Activated naive CD8-positive, alpha-beta T cell treated with anti-CD3 and anti-CD28 coated beads, Interleukin-2, amount 10 ng/mL, durations not matched to agents 7 days and 5 days (primary cell): ENCODE measurements around the gene MXRA8. TPM values are rescaled to one million over a fixed set of nuclear protein-coding genes. Genes with fewer than 3 reads are reported as not detected.

Experiments used
- ATAC-seq: fragments of 150-1000 bp; cut with Tn5 transposase; one replicate; pipeline ENCODE4 v1.10.0; 2021; ENCODE audit warnings: low read depth, moderate library complexity
- POLR2A ChIA-PET: fragments of 350-600 bp; sonication (Branson Sonifier 250); formaldehyde crosslinking; loops from one replicate; lab custom pipeline; 2021; ENCODE audit warnings: antibody characterized with exemption; lab: Charles Lee
- DNase-seq: peaks from one replicate; pipeline ENCODE4 v3.0.0; 2021
- H3K27ac Mint-ChIP-seq: one replicate; pipeline ENCODE4 v1.8.0; 2022; ENCODE audit warnings: mild to moderate bottlenecking, mixed read lengths
- H3K27me3 Mint-ChIP-seq: one replicate; pipeline ENCODE4 v1.8.0; 2022; ENCODE audit warnings: mild to moderate bottlenecking, moderate library complexity, mixed read lengths
- H3K36me3 Mint-ChIP-seq: one replicate; pipeline ENCODE4 v1.8.0; 2021; ENCODE audit warnings: mild to moderate bottlenecking, mixed read lengths
- H3K4me1 Mint-ChIP-seq: one replicate; pipeline ENCODE4 v1.8.0; 2021; ENCODE audit warnings: mixed read lengths
- H3K4me3 Mint-ChIP-seq: one replicate; pipeline ENCODE4 v1.8.0; 2022; ENCODE audit warnings: mild to moderate bottlenecking, moderate library complexity, mixed read lengths
- H3K9me3 Mint-ChIP-seq: one replicate; pipeline ENCODE4 v1.8.0; 2021; ENCODE audit warnings: mixed read lengths
- total RNA-seq, 2 experiments: library from RNA; stranded (reverse); gene quantifications; one replicate each; pipeline ENCODE4 v1.2.3, GENCODE V29; 2021

Gene MXRA8
- total RNA-seq, 2 experiments from 2014 or later: 0.51 to 1.2 TPM

DNA sequence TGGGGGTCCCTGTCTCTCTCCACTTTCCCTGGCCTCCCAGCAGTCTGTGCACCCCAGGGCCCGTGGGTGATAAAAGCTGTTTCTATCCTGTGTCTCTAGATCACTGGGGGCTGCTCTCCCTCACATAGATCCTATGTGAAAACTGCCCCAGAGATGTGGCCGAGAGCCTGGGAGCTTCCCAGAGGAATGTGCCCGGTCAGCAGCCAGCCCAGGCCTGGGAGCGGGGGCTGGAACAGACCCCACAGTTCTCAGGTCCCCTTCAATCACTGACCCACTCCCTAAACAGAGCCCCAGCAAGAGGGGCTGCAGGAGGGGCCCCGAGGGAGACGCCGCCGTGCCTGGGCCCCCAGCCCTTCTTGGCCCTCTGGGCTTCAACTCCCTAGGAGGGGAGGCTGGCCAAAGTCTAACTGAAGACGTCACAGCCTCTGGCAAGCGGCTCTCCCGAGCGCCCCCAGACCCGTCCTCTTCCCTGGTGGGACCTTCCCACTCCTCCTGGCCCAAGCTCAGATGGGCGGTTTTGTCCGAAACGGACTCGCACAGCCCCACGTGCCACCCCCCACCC, 403 bp downstream of the MXRA8 start:
- ATAC-seq (no peak), DNase-seq (no peak)
- POLR2A ChIA-PET: interaction anchor here (2.8 kb wide), 1 partner anchor 13 kb away, joined by 11 read pairs; no protein-coding TSS in a partner anchor
- Mint-ChIP-seq H3K36me3 (no peaks in the 10 kb centered on the region), H3K27me3 (peaks cover 25% of the 10 kb centered on the region), H3K27ac (no peak overlapping the region), H3K9me3 (no peaks in the 10 kb centered on the region), H3K4me1 (peaks cover 12% of the 10 kb centered on the region), H3K4me3 (no peak overlapping the region)

DNA sequence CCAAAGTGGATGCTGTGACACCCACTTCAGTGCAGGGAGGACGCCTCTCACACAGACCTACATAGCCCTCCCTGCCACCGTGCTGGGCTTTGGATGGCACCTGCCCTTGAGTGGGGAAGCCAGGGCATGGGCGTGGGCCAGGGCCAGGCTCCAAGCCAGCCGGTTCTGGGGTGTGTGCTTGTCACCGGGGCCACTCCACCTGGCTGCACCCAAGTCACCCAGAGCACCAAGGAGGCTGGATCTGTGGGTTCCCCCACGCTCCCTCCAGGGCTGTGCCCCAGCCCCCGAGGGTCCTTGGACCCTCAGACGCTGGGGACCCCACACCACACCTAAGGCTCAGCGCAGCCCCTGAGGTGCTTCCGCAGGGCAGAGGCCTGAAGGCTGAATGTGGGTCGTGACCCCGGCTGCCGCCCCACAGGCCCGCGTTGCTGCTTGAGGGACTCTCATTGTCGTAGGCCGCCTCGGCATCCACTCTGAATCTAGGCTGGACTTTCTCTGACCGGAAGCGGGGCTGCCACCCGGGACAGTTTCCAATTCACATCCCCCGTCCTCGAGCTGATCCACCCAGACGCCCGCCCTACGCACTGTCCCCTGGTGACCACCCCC, 1.5 kb downstream of the MXRA8 start:
- Mint-ChIP-seq H3K27me3 (peaks cover 31% of the 10 kb centered on the region), H3K4me1 (peaks cover 15% of the 10 kb centered on the region), H3K27ac (no peak overlapping the region), H3K9me3 (no peaks in the 10 kb centered on the region), H3K36me3 (no peaks in the 10 kb centered on the region), H3K4me3 (no peak overlapping the region)
- DNase-seq: no peak
- POLR2A ChIA-PET: interaction anchor here (0.9 to 2.8 kb wide), 2 partner anchors 14 to 18 kb away, joined by 3 to 11 read pairs; partner anchors contain the start of gene AURKAIP1
- ATAC-seq: no peak

DNA sequence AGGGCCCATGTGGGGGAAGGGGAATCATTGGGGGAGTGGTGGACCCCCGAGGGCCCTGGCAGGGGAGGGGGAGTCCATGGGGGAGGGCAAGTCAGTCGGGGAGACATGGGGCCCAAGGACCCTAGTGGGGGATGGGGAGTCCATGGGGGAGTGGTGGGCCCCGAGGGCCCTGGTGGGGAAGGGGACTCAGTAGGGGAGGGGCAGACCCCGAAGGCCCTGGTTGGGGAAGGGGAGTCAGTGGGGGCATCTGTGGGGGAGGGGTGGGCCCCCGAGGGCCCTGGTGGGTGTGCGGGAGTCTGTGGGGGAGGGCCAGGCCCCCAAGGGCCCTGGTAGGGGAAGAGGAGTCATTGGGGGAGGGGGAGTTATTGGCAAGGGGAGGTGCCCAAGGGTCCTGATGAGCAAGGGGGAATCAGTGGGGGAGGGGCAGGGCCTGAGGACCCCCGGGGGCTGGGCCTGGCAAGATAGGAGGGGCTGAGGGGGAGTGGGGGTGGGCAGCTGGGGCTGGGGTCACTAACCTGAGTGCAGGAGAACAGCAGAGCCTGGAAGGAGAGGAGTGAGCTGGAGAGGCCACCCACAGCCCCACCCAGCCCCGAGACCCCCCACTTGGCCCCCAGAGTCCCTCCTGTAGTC, 2.1 kb downstream of the MXRA8 start:
- Mint-ChIP-seq H3K36me3 (no peaks in the 10 kb centered on the region), H3K27me3 (peaks cover 31% of the 10 kb centered on the region), H3K9me3 (no peaks in the 10 kb centered on the region), H3K4me1 (peaks cover 15% of the 10 kb centered on the region), H3K4me3 (no peak overlapping the region), H3K27ac (no peak overlapping the region)
- POLR2A ChIA-PET: no interaction called here
- DNase-seq (no peak), ATAC-seq (no peak)

DNA sequence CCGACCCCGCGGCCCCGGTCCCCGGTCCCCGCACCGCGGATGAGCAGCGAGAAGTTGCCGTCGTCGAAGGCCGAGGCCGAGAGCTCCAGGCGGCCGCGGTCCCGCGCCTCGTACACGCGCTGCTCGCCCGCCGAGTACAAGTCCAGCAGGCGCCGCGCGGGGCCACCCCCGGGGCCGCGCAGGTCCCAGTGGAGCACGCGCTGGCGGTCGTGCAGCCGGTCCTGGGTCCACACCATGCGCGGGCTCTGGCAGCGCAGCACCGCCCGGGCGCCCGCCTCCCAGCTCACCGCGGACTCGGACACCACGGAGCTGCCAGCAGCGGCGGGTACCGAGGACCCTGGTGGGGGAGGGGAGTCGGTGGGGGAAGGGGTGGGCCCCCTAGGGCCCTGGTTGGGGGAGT, 2.9 kb downstream of the MXRA8 start:
- ATAC-seq: peak; percentile 17
- peak; percentile 54 for DNase-seq
- H3K4me1 Mint-ChIP-seq: peaks cover 11% of the 10 kb centered on the region
- H3K27me3 Mint-ChIP-seq: peaks cover 31% of the 10 kb centered on the region
- H3K27ac Mint-ChIP-seq: no peak overlapping the region
- POLR2A ChIA-PET: interaction anchor here (0.6 kb wide), 1 partner anchor 16 kb away, joined by 3 read pairs; no protein-coding TSS in a partner anchor
- H3K9me3 Mint-ChIP-seq: no peaks in the 10 kb centered on the region
- H3K36me3 Mint-ChIP-seq: no peaks in the 10 kb centered on the region
- H3K4me3 Mint-ChIP-seq: no peak overlapping the region

DNA sequence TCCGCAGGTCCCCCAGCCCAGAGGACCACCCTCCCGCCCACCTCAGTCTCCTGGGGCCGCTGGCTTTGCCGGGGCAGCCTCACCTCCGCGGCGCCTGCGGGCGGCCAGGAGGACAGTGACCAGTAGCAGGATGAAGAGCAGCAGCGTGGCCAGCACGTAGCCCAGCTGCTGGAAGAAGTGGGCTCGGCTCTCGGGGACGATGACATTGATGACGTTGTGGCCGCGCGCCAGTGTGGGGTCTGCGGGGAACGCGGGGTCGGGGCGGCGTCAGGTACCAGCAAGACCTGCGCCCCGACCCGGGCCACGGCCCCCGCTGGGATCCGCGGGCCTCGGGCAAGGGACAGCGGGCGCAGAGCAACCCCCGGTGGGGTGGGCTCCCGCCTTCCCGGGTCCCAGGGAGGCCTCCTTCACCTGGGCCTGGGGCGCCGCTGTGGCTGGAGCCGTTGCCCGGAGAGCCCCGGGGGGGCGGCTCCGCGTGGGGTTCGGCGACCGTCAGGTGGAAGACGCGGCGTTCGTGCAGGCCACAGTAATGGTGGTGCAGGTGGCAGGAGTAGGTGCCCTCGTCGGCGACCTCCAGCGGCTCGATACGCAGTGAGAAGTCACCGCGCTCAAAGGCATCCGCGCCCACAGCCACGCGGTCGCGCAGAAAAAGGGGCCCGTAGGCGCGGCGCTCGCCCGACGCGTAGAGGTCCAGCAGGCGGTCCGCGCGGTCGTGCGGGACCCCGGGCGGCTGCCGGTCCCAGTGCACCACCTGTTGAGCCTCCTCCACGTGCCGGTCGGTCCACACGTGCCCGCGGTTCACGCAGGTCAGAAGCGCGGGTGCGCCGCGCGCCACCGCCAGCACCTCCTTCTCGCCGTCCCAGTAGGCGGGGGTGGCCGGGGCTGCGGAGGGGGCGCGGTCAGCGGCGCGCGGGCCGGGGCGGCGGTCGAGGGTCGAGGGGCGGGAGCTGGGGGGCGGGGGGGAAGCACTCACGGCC, 3.8 kb downstream of the MXRA8 start:
- POLR2A ChIA-PET: interaction anchor here (0.6 kb wide), 1 partner anchor 17 kb away, joined by 3 read pairs; no protein-coding TSS in a partner anchor
- peaks cover 31% of the 10 kb centered on the region for H3K27me3 Mint-ChIP-seq
- H3K9me3 Mint-ChIP-seq: no peaks in the 10 kb centered on the region
- H3K36me3 Mint-ChIP-seq: no peaks in the 10 kb centered on the region
- ATAC-seq: no peak
- H3K4me1 Mint-ChIP-seq: peaks cover 11% of the 10 kb centered on the region
- H3K27ac Mint-ChIP-seq: no peak overlapping the region
- no peak overlapping the region for H3K4me3 Mint-ChIP-seq
- no peak for DNase-seq

DNA sequence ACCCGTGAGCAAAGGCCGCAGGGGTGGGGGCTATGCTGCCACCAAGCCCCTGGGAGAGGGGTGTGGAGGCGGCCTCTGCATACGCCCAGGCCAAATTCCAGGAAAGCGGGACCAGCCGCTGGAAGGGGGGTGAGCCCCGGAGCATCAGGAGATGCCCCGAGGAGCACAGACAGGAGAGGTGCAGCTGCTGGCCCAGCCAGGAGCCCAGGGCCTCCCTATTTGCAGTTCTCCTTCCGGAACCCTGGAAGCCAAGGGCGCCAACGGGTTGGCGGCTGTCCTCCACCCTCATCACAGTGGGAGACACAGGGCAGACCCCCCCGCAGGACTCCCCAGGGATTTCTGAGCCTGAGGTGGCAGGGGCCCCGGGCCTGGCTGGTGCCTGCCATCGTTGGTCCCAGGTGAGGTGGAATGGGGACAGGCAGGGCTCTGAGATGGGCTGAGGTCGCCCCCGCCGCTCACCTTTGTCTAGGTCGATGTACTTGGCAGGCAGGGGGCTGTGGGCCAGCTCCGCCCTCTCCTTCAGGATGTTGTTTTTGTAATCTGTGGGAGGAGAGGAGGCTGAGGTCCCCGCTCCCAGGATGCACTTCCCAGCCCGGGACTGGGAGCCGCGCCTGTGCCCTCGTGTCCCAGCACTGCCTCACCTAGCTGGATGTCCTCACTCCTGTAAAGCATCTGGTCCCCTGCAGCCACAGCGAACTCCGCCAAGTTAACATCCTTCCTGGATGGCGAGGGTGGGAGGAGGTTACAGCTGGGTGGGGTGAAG, 4.8 kb downstream of the MXRA8 start:
- Mint-ChIP-seq H3K36me3 (no peaks in the 10 kb centered on the region), H3K27me3 (peaks cover 28% of the 10 kb centered on the region), H3K9me3 (no peaks in the 10 kb centered on the region), H3K27ac (no peak overlapping the region), H3K4me1 (peaks cover 4% of the 10 kb centered on the region), H3K4me3 (no peak overlapping the region)
- ATAC-seq: no peak
- POLR2A ChIA-PET: no interaction called here
- no peak for DNase-seq

DNA sequence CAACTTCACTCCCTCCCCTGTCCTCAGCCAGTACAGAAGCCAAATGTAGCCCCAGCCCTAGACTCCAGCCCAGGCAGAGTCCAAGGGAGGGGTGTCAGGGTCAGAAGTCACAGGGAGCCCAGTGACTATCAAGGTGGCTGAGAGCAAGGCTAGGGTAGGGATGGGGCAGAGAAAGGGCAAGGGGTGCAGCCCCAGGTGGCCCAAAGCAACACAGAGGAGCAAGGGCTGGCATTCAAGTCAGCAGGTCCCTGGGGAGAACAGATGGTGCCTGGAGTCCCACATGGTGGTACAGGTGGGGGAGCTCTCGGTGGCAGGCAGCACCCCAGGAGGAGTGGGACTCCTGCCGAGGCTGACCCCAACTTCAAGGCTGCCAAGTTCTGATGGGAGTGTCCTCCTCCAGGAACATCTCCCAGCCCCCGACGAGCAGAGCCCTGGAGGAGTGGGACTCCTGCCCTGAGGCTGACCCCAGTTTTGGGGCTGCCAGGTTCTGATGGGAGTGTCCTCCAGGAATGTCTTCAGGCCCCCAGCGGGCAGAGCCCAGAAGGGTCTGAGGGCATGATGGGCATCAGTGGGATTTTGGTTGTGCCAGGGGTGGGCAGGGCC, 5.5 kb downstream of the MXRA8 start:
- Mint-ChIP-seq H3K9me3 (no peaks in the 10 kb centered on the region), H3K4me1 (peaks cover 4% of the 10 kb centered on the region), H3K4me3 (no peak overlapping the region), H3K36me3 (no peaks in the 10 kb centered on the region), H3K27me3 (peaks cover 28% of the 10 kb centered on the region), H3K27ac (no peak overlapping the region)
- ATAC-seq (no peak), DNase-seq (no peak)
- POLR2A ChIA-PET: no interaction called here

DNA sequence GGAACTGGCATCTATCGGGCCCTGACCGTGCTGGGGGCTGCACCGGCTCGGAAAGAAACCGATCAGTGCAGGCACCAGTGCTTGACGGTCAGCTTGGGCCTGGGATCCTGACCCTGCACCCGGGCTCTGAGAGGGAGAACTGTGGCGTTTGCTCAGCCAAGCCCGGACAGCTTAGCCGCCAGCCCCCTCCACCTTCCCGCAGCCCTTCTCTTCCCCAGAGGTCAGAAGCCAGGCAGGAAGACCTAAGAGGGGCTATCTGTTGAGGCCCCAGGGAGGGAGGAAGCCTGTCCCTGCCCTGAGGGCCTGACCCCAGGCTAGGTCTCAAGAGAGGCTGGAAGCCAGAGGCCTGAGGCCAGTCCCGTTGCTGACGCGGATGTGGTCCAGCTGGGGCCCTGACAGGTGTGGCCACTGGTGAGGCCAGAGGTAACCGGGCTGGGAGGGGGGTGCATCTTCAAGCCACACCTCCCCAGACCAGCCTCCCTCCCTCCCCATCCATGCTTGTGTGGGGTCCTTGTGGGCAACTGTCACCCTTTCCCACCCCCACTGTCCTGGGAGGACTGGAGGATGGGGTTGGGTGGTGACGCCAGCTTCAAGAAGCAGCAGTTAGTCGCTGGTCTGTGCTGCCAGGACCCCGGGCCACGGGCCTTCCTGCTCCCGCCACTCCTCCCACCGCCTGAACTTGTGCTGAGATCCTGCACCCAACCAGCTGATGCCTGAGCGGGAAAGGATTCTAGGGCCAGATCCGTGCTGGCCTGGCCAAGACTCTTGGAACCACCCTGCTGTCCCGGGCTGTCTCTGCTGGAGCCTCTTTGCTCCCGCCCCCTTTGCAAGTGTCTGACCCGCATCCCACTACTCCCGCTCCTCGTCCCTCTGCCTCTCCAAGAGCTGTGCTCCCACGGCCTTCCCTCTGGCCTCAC, 6.6 kb downstream of the MXRA8 start:
- Mint-ChIP-seq H3K27me3 (peaks cover 23% of the 10 kb centered on the region), H3K27ac (peak overlapping the region; percentile 72), H3K9me3 (no peaks in the 10 kb centered on the region), H3K4me1 (peaks cover 8% of the 10 kb centered on the region), H3K36me3 (no peaks in the 10 kb centered on the region), H3K4me3 (peak overlapping the region; percentile 65)
- POLR2A ChIA-PET: interaction anchor here (0.6 to 1.0 kb wide), 2 partner anchors 24 to 472 kb away, joined by 3 read pairs; no protein-coding TSS in a partner anchor
- no peak for ATAC-seq
- no peak for DNase-seq

DNA sequence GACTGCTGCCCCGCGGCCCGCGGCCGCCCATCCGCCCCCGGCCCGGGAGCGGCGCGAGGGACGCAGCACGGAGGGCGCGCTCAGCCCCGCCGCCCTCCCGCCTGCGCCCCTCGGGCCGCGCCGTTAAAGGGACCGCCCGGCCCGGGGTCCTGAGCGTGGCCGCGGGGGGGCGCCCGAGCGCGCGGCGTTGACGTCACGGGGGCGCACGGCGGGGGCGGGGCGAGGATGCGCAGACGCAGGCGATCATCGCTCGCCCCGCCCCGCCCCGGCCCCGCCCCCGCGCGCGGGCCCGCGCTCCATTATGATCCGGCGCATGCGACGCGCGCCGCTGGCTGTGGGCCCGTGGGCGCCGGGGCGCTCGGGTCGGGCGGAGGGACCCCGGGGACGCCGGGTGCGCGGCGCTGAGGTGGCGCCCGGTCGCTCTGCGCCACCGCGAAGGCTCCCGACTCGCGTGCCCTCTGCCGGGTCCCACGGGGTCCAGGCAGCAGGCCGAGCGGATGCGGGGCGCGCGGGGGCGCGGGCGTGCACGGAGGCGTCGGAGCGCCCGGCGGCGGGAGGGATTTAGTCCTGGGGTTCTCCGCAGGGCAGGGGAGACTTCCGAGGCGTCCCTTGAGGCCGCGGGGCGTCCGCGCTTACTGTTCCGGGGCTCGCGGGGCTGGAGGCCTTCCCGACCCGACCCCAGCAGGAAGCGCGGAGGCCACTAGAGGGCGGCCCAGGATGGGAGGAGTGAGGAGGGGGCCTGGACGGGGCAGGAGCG, 8.9 kb downstream of the MXRA8 start, which contains the start of gene DVL1:
DVL1 (minus strand) TSS at position 163 of the 757 bp plus-strand sequence. CDS start 353 bp downstream, outside the sequence.
- H3K4me3 Mint-ChIP-seq: peak within 1 kb of the TSS; percentile 75
- no peaks in the 10 kb centered on the region for H3K36me3 Mint-ChIP-seq
- H3K4me1 Mint-ChIP-seq: peaks cover 8% of the 10 kb centered on the region
- DNase-seq (peak; percentile 90), ATAC-seq (peak; percentile 76)
- H3K27ac Mint-ChIP-seq: peak within 1 kb of the TSS; percentile 38
- no peaks in the 10 kb centered on the region for H3K9me3 Mint-ChIP-seq
- POLR2A ChIA-PET: interaction anchor here (1.5 kb wide), 1 partner anchor 44 kb away, joined by 3 read pairs; no protein-coding TSS in a partner anchor
- peaks cover 23% of the 10 kb centered on the region for H3K27me3 Mint-ChIP-seq

DNA sequence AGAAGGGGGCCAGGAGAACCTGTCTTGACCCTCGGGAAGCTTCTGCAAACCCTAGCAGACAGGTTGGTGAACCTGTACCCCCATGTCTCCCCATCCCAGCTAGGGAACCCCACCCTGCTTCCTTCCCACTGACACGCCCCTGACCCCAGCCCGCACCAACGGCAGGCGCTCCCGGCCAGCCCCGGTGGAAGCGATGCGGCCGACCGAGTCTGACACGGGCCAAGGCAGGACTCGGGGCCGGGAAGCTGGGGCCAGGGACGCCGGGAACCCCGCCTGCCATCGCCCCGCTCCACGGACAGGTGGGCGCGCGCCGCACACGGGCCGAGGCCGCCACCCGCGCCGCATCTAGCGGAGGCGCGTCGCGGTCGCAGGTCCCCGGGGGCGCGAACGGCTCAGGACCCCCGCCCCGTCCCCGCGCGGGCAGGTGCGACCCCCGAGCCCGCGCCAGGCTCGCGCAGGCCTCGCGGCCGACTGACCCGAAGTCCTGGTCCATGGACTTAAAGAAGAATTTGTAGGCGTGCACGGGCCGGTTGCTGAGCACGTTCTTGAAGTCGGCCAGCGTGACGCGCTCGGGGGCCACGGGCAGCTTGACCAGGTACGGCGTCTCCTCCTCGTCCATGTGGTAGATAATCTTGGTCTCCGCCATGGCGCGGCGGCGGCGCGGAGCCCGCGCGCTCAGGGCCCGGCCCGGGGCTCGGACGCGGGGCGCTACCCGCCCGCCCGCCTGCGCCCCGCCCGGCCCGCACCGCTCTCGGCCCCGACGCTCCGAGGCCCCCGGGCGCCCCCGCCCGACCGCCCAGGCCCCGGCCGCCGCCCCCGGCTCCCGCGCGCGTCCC, 9.7 kb downstream of the MXRA8 start:
- H3K27me3 Mint-ChIP-seq: peaks cover 18% of the 10 kb centered on the region
- ATAC-seq (peak; percentile 28), DNase-seq (no peak)
- H3K4me3 Mint-ChIP-seq: peak overlapping the region; percentile 75
- no peaks in the 10 kb centered on the region for H3K36me3 Mint-ChIP-seq
- no peaks in the 10 kb centered on the region for H3K9me3 Mint-ChIP-seq
- H3K27ac Mint-ChIP-seq: peak overlapping the region; percentile 38
- H3K4me1 Mint-ChIP-seq: peaks cover 8% of the 10 kb centered on the region
- POLR2A ChIA-PET: interaction anchor here (0.8 to 1.5 kb wide), 4 partner anchors 22 to 335 kb away, joined by 3 to 6 read pairs (median 4); partner anchors contain the start of genes CCNL2 and ISG15
